Activated naive CD4-positive, alpha-beta T cell treated with anti-CD3 and anti-CD28 coated beads, Interleukin-2, amount 50 U/mL, for 72 hours (primary cell): Measurements from ENCODE around the gene LMBR1L. TPM values are rescaled to one million over a fixed set of nuclear protein-coding genes. Genes with fewer than 3 reads are reported as not detected.
A peak's percentile ranks its signal among the peaks of the same experiment; 100 is the strongest.

Experiments used
- ATAC-seq, 2 donors: fragments of 150-1000 bp; cut with Tn5 transposase; 2 replicates each; pipeline ENCODE4 v1.10.0; 2021; ENCODE audit warnings: mild to moderate bottlenecking in 2 of 2, moderate library complexity in 2 of 2
- DNase-seq, 2 donors: peaks; one replicate each; pipeline ENCODE4 v3.0.0; 2021 to 2022; ENCODE audit warnings: low spot score in 2 of 2
- H3K27ac Mint-ChIP-seq, 2 donors: one replicate each; pipeline ENCODE4 v1.8.0; 2022; ENCODE audit warnings: mild to moderate bottlenecking in 2 of 2, mixed read lengths in 2 of 2
- H3K36me3 Mint-ChIP-seq, 2 donors: one replicate each; pipeline ENCODE4 v1.8.0; 2022; ENCODE audit warnings: mixed read lengths in 2 of 2
- H3K9me3 Mint-ChIP-seq, 2 donors: one replicate each; pipeline ENCODE4 v1.8.0; 2022; ENCODE audit warnings: mixed read lengths in 2 of 2
- total RNA-seq, 2 donors: library from RNA; stranded (reverse); gene quantifications; one replicate each; pipeline ENCODE4 v1.2.3, GENCODE V29; 2022

Gene LMBR1L
- total RNA-seq, 2 donors from 2014 or later, result 64.0 to 134 TPM

GRCh38 chr12:49051777-49052438, 58.7 kb downstream of the LMBR1L start:
- peak overlapping the region in 1 of 2 donors; percentile 44 for H3K27ac Mint-ChIP-seq
- DNase-seq (no peak), ATAC-seq (no peak)

DNA sequence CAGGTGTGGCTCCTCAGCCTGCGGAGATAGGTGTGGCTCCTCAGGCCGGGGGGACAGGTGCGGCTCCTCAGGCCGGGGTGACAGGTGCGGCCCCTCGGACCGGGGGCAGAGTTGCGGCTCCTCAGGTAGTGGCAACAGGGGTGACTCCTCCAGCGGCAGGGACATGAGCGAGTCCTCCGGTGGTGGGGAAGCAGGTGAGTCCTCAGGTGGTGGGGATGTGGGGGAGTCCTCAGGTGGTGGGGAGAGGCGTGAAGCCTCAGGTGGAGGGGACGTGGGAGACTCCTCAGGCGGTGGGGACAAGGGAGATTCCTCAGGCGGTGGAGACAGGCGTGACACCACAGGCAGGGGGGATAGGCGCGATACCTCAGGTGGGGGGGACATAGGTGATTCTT, 59.3 kb downstream of the LMBR1L start:
- no peak for DNase-seq
- H3K9me3 Mint-ChIP-seq, result no peaks in the 10 kb centered on the region
- peaks cover 23 to 38% of the 10 kb centered on the region in 2 donors for H3K36me3 Mint-ChIP-seq
- no peak for ATAC-seq
- no peak overlapping the region for H3K27ac Mint-ChIP-seq

More at GRCh38 chr12:49051777-49052438, 58.7 kb downstream of the LMBR1L start:
- H3K9me3 Mint-ChIP-seq, result no peaks in the 10 kb centered on the region
- peaks cover 23 to 38% of the 10 kb centered on the region in 2 donors for H3K36me3 Mint-ChIP-seq

DNA sequence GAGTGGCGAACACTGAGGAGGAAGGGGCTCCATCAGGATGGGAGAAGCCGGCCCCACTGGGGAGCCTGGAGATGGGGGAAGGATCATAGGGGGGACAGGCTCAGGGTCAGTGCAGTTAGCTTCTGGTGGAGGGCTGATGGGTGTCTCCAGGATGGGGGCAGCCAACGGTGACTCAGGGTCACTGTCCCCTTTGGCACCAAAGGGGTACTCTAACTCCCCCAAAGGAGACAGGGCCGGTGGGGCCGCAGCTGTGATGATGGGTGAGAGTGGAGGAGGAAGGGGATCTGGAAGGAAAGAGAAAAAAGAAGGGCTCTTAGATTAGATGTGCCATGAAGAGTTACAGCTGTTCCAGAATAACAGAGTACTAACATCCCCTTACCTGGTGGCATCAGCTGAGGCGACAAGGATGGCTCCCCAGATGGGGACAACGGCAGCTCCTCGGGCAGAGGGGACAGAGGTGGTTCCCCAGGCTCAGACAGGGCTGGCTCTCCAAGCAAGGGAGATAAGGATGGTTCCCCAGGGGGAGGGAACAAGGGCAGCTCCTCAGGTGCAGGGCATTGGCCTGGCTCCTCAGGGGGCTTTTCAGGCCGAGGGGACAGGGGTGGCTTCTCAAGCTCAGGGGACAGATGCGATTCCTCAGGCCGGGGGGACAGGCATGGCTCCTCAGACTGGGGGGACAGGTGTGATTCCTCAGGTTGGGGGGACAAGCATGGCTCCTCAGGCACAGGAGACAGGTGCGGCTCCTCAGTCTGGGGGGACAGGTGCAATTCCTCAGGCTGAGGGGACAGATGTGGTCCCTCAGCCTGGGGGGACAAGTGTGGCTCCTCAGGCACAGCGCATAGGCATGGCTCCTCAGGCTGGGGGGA, 59.9 kb downstream of the LMBR1L start:
- Mint-ChIP-seq H3K27ac (peak overlapping the region in 1 of 2 donors; percentile 56), H3K9me3 (no peaks in the 10 kb centered on the region), H3K36me3 (peaks cover 23 to 33% of the 10 kb centered on the region in 2 donors)
- ATAC-seq (no peak), DNase-seq (no peak)

GRCh38 chr12:49049566-49050224, 61.0 kb downstream of the LMBR1L start:
- ATAC-seq, result no peak
- H3K36me3 Mint-ChIP-seq, result peaks cover 25 to 29% of the 10 kb centered on the region in 2 donors
- no peak overlapping the region for H3K27ac Mint-ChIP-seq
- no peaks in the 10 kb centered on the region for H3K9me3 Mint-ChIP-seq
- no peak for DNase-seq

- Mint-ChIP-seq H3K27ac (no peak overlapping the region), H3K36me3 (peaks cover 29 to 31% of the 10 kb centered on the region in 2 donors), H3K9me3 (no peaks in the 10 kb centered on the region)
- DNase-seq (no peak), ATAC-seq (no peak)
These were observed 61.7 kb downstream of the LMBR1L start for GRCh38 chr12:49048953-49049352.

Other genes with a start within 250 kb of the LMBR1L start
- gene RND1, start 245.0 kb downstream of the LMBR1L start, total RNA-seq, result 10 to 100 TPM in 1 of 2 donors, 1 to 10 TPM in 1; 4.3 to 10.4 TPM
- gene FKBP11, start 185.4 kb downstream of the LMBR1L start, total RNA-seq, result 10 to 100 TPM; 31.6 to 68.6 TPM
- 100 to 1,000 TPM in 1 of 2 donors, 10 to 100 TPM in 1; 49.7 to 132 TPM for gene ARF3, start 153.4 kb downstream of the LMBR1L start, total RNA-seq
- 1 to 10 TPM in 1 of 2 donors, not detected in 1; 1.4 TPM for gene WNT10B, start 139.1 kb downstream of the LMBR1L start, total RNA-seq
- under 1 TPM in 1 of 2 donors, not detected in 1; 0.27 TPM for gene WNT1, start 132.5 kb downstream of the LMBR1L start, total RNA-seq
- 1 to 10 TPM in 1 of 2 donors, under 1 TPM in 1; 0.07 to 1.1 TPM for gene DDN, start 111.5 kb downstream of the LMBR1L start, total RNA-seq
- gene PRKAG1, start 92.1 kb downstream of the LMBR1L start, total RNA-seq, result 10 to 100 TPM; 52.5 to 58.7 TPM
- 100 to 1,000 TPM in 1 of 2 donors, 10 to 100 TPM in 1; 67.7 to 110 TPM for gene KMT2D, start 50.1 kb downstream of the LMBR1L start, total RNA-seq
- 10 to 100 TPM; 12.7 to 19.7 TPM for gene RHEBL1, start 40.9 kb downstream of the LMBR1L start, total RNA-seq
- gene DHH, start 16.0 kb downstream of the LMBR1L start, total RNA-seq, result 1 to 10 TPM in 1 of 2 donors, under 1 TPM in 1; 0.19 to 1.0 TPM
- gene TUBA1B, start 20.5 kb upstream of the LMBR1L start, total RNA-seq, result 1,000 to 10,000 TPM; 2,180 to 2,388 TPM
- gene TUBA1A, start 78.2 kb upstream of the LMBR1L start, total RNA-seq, result 100 to 1,000 TPM in 1 of 2 donors, 10 to 100 TPM in 1; 37.7 to 106 TPM
- 100 to 1,000 TPM; 260 to 263 TPM for gene TUBA1C, start 154.2 kb upstream of the LMBR1L start, total RNA-seq
- not detected for gene PRPH, start 184.3 kb upstream of the LMBR1L start, total RNA-seq
- gene TROAP, start 212.4 kb upstream of the LMBR1L start, total RNA-seq, result 100 to 1,000 TPM in 1 of 2 donors, 10 to 100 TPM in 1; 67.4 to 134 TPM
- not detected for gene C1QL4, start 226.3 kb upstream of the LMBR1L start, total RNA-seq
- under 1 TPM; 0.06 to 0.11 TPM for gene DNAJC22, start 236.0 kb upstream of the LMBR1L start, total RNA-seq